GM21723 (cell line): ENCODE data around the gene ST6GALNAC6.
"Not testable (repeated sequence)": the region's sequence is repeated elsewhere in the genome, so short reads cannot be mapped to it uniquely, and the experiment has no call there.

Experiments
- ATAC-seq: cut with Tn5 transposase; IDR thresholded peaks from one replicate; pipeline ENCODE4 v1.9.1; 2021; ENCODE audit warnings: mild to moderate bottlenecking, moderate library complexity; ENCODE audit not compliant: unreplicated experiment

ST6GALNAC6 gene

GRCh38 chr9:127841087-127841835 is 58.1 kb downstream of the ST6GALNAC6 start:
- ATAC-seq = no peak

- ATAC-seq = no peak
Observed at GRCh38 chr9:127838375-127839078, 60.9 kb downstream of the ST6GALNAC6 start.

GRCh38 chr9:127837346-127837745 is 62.1 kb downstream of the ST6GALNAC6 start:
- ATAC-seq = no peak

GRCh38 chr9:127836561-127836960 is 62.8 kb downstream of the ST6GALNAC6 start:
- not testable (repeated sequence) for ATAC-seq

- ATAC-seq = no peak
Observed at GRCh38 chr9:127835991-127836516, 63.3 kb downstream of the ST6GALNAC6 start.
